ENCODE data around the gene CEP63. TPM values are rescaled to one million over a fixed set of nuclear protein-coding genes. Genes with fewer than 3 reads are reported as not detected.
A peak's percentile ranks its signal among the peaks of the same experiment; 100 is the strongest.

The CEP63 gene
- 10 to 100 TPM in 5 of 6 donors, 1 to 10 TPM in 1; 5.4 to 25.5 (median 17.7) TPM for polyA plus RNA-seq (ENCODE audit: low read depth in 6 of 6)

- peak within 1 kb of the TSS; percentile 96 to 100 (median 100) for H3K4me3 Mint-ChIP-seq
- H3K36me3 Mint-ChIP-seq, result peaks cover 0 to 23% of the 10 kb centered on the region in 2 donors
- DNase-seq (peak; percentile 95), ATAC-seq (ENCODE audit: low read depth in 2 of 2) (peak; percentile 83 to 84)
- peaks cover 30 to 57% (median 52%) of the 10 kb centered on the region in 3 donors for H3K4me1 Mint-ChIP-seq
- no peaks in the 10 kb centered on the region for H3K27me3 Mint-ChIP-seq
- H3K27ac Mint-ChIP-seq, result peak within 1 kb of the TSS; percentile 97 to 100 (median 99)
- peaks cover 0 to 3% (median 0%) of the 10 kb centered on the region in 7 donors for H3K9me3 Mint-ChIP-seq
These were observed at the start of gene CEP63, which contains the start of gene ANAPC13 for GRCh38 chr3:134485718-134486576. Gene CEP63, plus strand, starts transcription at chr3:134486057. Its CDS starts 9,264 bp downstream, at chr3:134495321. Gene ANAPC13, minus strand, starts transcription at chr3:134485985. Its CDS starts 3,081 bp downstream, at chr3:134482904.

DNA sequence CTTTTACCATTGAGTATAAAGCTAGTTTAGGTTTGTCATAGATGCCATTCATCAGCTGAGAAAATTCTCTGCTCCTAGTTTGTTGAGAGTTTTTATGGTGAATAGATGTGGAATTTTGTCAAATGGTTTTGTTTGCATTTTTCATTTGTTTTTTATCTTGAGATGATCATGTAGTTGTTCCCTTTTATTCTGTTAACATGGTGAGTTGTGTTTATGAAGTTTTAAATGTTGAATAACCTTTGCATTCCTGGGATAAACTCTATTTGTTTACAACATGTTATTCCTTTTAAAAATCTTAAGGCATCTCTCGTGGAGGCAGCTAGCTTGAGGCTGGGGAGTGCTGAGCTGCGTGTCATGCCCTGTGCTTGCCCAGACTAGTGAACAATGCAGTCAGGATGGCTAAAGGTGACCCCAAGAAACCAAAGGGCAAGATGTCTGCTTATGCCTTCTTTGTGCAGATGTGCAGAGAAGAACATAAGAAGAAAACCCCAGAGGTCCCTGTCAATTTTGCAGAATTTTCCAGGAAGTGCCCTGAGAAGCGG, 48.6 kb upstream of the CEP63 start:
- H3K36me3 Mint-ChIP-seq, result no peaks in the 10 kb centered on the region
- no peak overlapping the region for H3K4me3 Mint-ChIP-seq
- no peak for ATAC-seq (ENCODE audit: low read depth in 2 of 2)
- peak overlapping the region in 1 of 6 donors; percentile 8 for H3K27ac Mint-ChIP-seq
- H3K4me1 Mint-ChIP-seq, result no peaks in the 10 kb centered on the region
- H3K9me3 Mint-ChIP-seq, result peaks cover 0 to 6% (median 4%) of the 10 kb centered on the region in 7 donors
- no peak for DNase-seq
- peaks cover 22 to 43% (median 41%) of the 10 kb centered on the region in 3 donors for H3K27me3 Mint-ChIP-seq

DNA sequence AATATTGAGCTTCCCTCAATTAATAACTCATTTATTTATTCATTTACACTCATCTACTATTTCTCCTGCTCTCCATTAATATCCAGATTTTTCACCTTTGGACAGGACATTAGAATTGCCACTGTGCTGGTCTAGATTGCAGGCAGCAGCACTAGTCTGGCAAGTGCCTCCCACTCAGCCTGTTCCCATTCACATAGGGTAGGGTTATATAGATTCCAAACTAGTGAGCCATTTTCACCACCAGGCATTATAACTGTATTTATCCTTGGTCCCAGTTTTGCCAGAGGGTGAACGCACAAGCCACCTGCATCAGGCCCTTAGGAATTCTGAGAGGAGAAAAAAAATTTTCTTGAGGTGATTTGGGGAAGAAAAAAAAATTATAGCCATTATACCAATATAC, 44.5 kb upstream of the CEP63 start:
- Mint-ChIP-seq H3K36me3 (peaks cover 18% of the 10 kb centered on the region in 2 donors), H3K4me1 (no peaks in the 10 kb centered on the region), H3K4me3 (no peak overlapping the region), H3K9me3 (peaks cover 8 to 20% (median 13%) of the 10 kb centered on the region in 7 donors), H3K27me3 (peaks cover 26 to 52% (median 48%) of the 10 kb centered on the region in 3 donors), H3K27ac (no peak overlapping the region)
- DNase-seq, result no peak
- no peak for ATAC-seq (ENCODE audit: low read depth in 2 of 2)

DNA sequence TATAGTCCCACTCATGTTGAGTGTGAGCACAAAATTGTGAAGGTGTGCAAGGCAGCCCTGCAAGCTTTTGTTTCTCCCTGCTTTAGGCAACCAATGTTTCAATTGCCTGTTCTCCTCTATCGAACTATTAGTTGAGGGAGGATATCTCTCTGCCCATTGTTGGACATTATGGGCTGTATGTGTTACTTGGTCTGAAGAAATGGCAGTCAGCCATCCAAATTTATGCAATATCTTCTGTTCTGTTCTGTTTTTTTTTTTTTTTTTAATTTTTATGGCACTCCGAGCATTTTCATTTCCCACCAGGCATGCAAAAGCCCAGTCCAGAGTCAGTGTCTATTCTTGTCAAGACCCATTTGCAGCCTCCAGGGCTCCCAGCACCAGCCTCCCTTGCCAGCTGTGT, 44.0 kb upstream of the CEP63 start:
- Mint-ChIP-seq H3K27ac (no peak overlapping the region), H3K36me3 (peaks cover 18 to 21% of the 10 kb centered on the region in 2 donors), H3K4me1 (no peaks in the 10 kb centered on the region), H3K27me3 (peaks cover 24 to 56% (median 52%) of the 10 kb centered on the region in 3 donors), H3K9me3 (peaks cover 8 to 25% (median 15%) of the 10 kb centered on the region in 7 donors), H3K4me3 (no peak overlapping the region)
- ATAC-seq (ENCODE audit: low read depth in 2 of 2) (no peak), DNase-seq (no peak)

DNA sequence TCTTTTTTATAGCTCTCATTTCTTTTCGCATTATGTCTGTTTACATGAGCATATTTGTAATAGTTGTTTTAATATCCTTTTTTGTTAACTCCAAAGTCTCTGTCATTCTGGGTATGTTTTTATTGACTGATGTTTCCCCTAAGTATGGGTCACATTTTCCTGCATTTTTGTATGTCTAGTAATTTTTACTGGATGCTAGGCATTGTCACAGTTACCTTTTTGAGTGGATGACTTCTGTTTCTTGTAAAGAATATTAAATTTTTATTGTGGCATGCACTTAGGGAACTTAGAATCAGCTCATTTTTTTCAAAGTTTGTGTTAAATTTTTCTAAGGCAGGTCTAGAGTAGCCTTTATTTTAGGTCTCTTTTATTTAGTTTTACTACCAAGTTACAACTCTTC, 40.8 kb upstream of the CEP63 start:
- DNase-seq, result no peak
- Mint-ChIP-seq H3K27ac (peak overlapping the region in 1 of 6 donors; percentile 54), H3K36me3 (peaks cover 18 to 21% of the 10 kb centered on the region in 2 donors), H3K4me1 (no peaks in the 10 kb centered on the region), H3K9me3 (peaks cover 8 to 33% (median 15%) of the 10 kb centered on the region in 7 donors), H3K27me3 (peaks cover 27 to 69% (median 49%) of the 10 kb centered on the region in 3 donors), H3K4me3 (no peak overlapping the region)
- ATAC-seq (ENCODE audit: low read depth in 2 of 2), result no peak

- Mint-ChIP-seq H3K36me3 (peaks cover 18 to 21% of the 10 kb centered on the region in 2 donors), H3K4me1 (no peaks in the 10 kb centered on the region), H3K4me3 (no peak overlapping the region), H3K27me3 (peaks cover 25 to 65% (median 44%) of the 10 kb centered on the region in 3 donors), H3K9me3 (peaks cover 8 to 33% (median 15%) of the 10 kb centered on the region in 7 donors), H3K27ac (no peak overlapping the region)
- ATAC-seq (ENCODE audit: low read depth in 2 of 2) (no peak), DNase-seq (no peak)
These were observed 40.2 kb upstream of the CEP63 start for GRCh38 chr3:134445636-134446035.

DNA sequence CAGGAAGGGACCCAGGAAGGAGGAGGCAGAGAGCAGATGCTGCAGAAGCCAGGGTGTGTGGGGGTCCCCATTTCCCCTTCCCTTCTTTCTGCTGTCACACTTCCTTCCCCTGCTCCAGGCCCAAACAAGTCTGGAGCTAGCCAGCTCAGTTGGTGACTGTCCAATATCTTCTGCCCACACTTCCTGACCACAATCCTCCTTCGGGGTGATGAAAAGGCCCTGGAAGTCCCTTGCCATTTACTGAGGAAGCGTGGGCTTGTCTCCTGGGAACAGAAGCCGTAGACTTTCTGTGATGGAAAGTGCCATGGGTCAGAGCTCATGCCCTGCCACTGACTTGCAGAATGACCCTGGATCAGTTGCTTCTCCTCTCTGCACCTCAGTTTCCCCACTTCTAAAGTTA, 39.1 kb upstream of the CEP63 start:
- no peak for DNase-seq
- Mint-ChIP-seq H3K4me3 (no peak overlapping the region), H3K4me1 (no peaks in the 10 kb centered on the region), H3K9me3 (peaks cover 8 to 33% (median 15%) of the 10 kb centered on the region in 7 donors), H3K27me3 (peaks cover 22 to 61% (median 40%) of the 10 kb centered on the region in 3 donors), H3K36me3 (peaks cover 18 to 21% of the 10 kb centered on the region in 2 donors), H3K27ac (no peak overlapping the region)
- ATAC-seq (ENCODE audit: low read depth in 2 of 2), result no peak

GRCh38 chr3:134447351-134447750, 38.5 kb upstream of the CEP63 start:
- DNase-seq (no peak), ATAC-seq (ENCODE audit: low read depth in 2 of 2) (no peak)
- Mint-ChIP-seq H3K4me3 (no peak overlapping the region), H3K27me3 (peaks cover 28 to 67% (median 36%) of the 10 kb centered on the region in 3 donors), H3K9me3 (peaks cover 8 to 33% (median 15%) of the 10 kb centered on the region in 7 donors), H3K36me3 (peaks cover 18 to 21% of the 10 kb centered on the region in 2 donors), H3K27ac (no peak overlapping the region), H3K4me1 (no peaks in the 10 kb centered on the region)

DNA sequence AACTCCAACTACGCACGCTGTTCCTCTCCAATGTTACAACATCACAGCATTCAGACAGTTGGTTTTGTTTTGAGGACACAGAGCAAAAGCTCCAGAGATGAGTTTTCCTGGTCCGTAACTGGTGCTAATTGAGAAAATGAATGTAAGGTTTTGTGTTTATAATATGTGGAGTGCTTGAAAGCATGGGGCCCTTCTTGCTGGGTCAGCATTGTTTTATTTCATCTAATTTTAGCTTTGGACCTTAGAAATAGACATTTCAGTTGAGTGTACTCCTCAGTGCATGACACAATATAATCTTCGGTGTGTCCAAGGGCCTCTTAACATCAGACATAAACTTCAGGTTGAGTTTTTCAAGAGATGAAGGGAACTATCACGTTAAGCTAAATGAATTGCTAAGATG, 37.2 kb upstream of the CEP63 start:
- Mint-ChIP-seq H3K36me3 (peaks cover 18 to 21% of the 10 kb centered on the region in 2 donors), H3K4me1 (no peaks in the 10 kb centered on the region), H3K27ac (no peak overlapping the region), H3K4me3 (no peak overlapping the region), H3K9me3 (peaks cover 8 to 33% (median 15%) of the 10 kb centered on the region in 7 donors), H3K27me3 (peaks cover 39 to 76% (median 42%) of the 10 kb centered on the region in 3 donors)
- DNase-seq (no peak), ATAC-seq (ENCODE audit: low read depth in 2 of 2) (no peak)

DNA sequence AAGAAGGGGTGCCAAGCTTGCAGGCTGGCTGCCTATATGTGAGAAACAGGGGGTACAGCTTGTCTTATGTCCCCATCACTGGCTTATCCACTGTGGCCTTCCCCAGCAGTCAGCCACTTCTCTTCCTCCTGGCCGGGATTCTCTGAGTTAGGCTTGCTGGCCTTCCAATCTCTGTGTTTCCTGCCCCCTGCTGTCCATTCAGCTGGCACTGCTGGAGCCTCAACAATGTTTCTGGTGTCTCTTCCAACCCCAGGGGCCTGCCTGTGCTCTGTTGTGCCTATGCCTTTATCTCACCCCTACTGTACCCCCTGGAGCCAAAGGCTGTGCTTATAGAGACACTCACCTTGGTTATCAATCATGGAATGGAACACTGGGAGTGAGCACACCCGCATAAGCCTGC, 36.6 kb upstream of the CEP63 start:
- peaks cover 8 to 33% (median 15%) of the 10 kb centered on the region in 7 donors for H3K9me3 Mint-ChIP-seq
- DNase-seq, result no peak
- peaks cover 39 to 78% (median 43%) of the 10 kb centered on the region in 3 donors for H3K27me3 Mint-ChIP-seq
- no peak overlapping the region for H3K27ac Mint-ChIP-seq
- no peaks in the 10 kb centered on the region for H3K4me1 Mint-ChIP-seq
- no peak for ATAC-seq (ENCODE audit: low read depth in 2 of 2)
- H3K36me3 Mint-ChIP-seq, result peaks cover 18 to 21% of the 10 kb centered on the region in 2 donors
- no peak overlapping the region for H3K4me3 Mint-ChIP-seq

- no peak overlapping the region for H3K4me3 Mint-ChIP-seq
These were observed 35.9 kb upstream of the CEP63 start for GRCh38 chr3:134449951-134450350.

GRCh38 chr3:134453631-134454030, 32.2 kb upstream of the CEP63 start:
- DNase-seq (no peak), ATAC-seq (ENCODE audit: low read depth in 2 of 2) (no peak)
- H3K27ac Mint-ChIP-seq, result peak overlapping the region in 1 of 6 donors; percentile 72
- H3K4me1 Mint-ChIP-seq, result no peaks in the 10 kb centered on the region
- no peaks in the 10 kb centered on the region for H3K36me3 Mint-ChIP-seq
- H3K9me3 Mint-ChIP-seq, result no peaks in the 10 kb centered on the region
- H3K27me3 Mint-ChIP-seq, result peaks cover 15 to 54% (median 30%) of the 10 kb centered on the region in 3 donors
- no peak overlapping the region for H3K4me3 Mint-ChIP-seq

More at GRCh38 chr3:134449951-134450350, 35.9 kb upstream of the CEP63 start:
- Mint-ChIP-seq H3K9me3 (peaks cover 4 to 26% (median 11%) of the 10 kb centered on the region in 7 donors), H3K27me3 (peaks cover 36 to 72% (median 39%) of the 10 kb centered on the region in 3 donors), H3K36me3 (peaks cover 11 to 15% of the 10 kb centered on the region in 2 donors), H3K27ac (peak overlapping the region in 1 of 6 donors; percentile 19), H3K4me1 (no peaks in the 10 kb centered on the region)
- DNase-seq (no peak), ATAC-seq (ENCODE audit: low read depth in 2 of 2) (no peak)

- H3K36me3 Mint-ChIP-seq, result no peaks in the 10 kb centered on the region
- ATAC-seq (ENCODE audit: low read depth in 2 of 2) (no peak), DNase-seq (no peak)
- no peaks in the 10 kb centered on the region for H3K9me3 Mint-ChIP-seq
- peaks cover 24 to 36% (median 30%) of the 10 kb centered on the region in 3 donors for H3K27me3 Mint-ChIP-seq
- H3K27ac Mint-ChIP-seq, result no peak overlapping the region
- no peak overlapping the region for H3K4me3 Mint-ChIP-seq
- H3K4me1 Mint-ChIP-seq, result no peaks in the 10 kb centered on the region
These were observed 28.3 kb upstream of the CEP63 start for GRCh38 chr3:134457376-134458074.
